HCT116 (cell line): Measurements from ENCODE around the gene DMD. TPM values are rescaled to one million over a fixed set of nuclear protein-coding genes. Genes with fewer than 3 reads are reported as not detected.

Source experiments
- ATAC-seq: fragments of 200-7000 bp; cut with Tn5 transposase; 2 replicates; pipeline ENCODE4 v1.9.1; 2020; ENCODE audit warnings: mild to moderate bottlenecking, moderate library complexity
- BruUV-seq: library from RNA; stranded (reverse); fragments of 400-500 nt; replicated peaks from 2 replicates; lab custom pipeline; 2021; lab: Mats Ljungman, UMichigan
- CTCF ChIA-PET: fragments of 300-600 bp; sonication (Branson Sonifier 250); formaldehyde crosslinking; loops from one replicate; lab custom pipeline; 2021; ENCODE audit warnings: antibody characterized with exemption; lab: Charles Lee
- POLR2A ChIA-PET: fragments of 300-600, 350-600 bp; sonication (Branson Sonifier 250); formaldehyde crosslinking; loops from one replicate; lab custom pipeline; 2021; ENCODE audit warnings: antibody characterized with exemption; lab: Charles Lee
- RAD21 ChIA-PET, 2 experiments: fragments of 300-600 bp; sonication (Branson Sonifier 250); formaldehyde crosslinking; loops; one replicate each; lab custom pipeline; 2023; ENCODE audit warnings: low total read pairs in 2 of 2; ENCODE audit not compliant: uncharacterized antibody in 2 of 2, unreplicated experiment in 2 of 2, low non-redundant PET in 1 of 2; lab: Charles Lee
- DNase-seq: peaks from one replicate; pipeline ENCODE4 v3.0.0-alpha.2; 2010; ENCODE audit warnings: low read depth, low spot score
- H2AFZ ChIP-seq: fragments of 200-600 bp; shearing (Covaris generic), sonication (generic); 2 replicates; pipeline ENCODE4 v1.6.1; 2017; ENCODE audit warnings: low read depth, mixed run types, mixed read lengths, antibody characterized with exemption, low read length; ENCODE audit not compliant: poor library complexity, severe bottlenecking
- H3K27ac ChIP-seq: 2 replicates; pipeline ENCODE4 v1.5.1; 2012; ENCODE audit warnings: low read depth, low read length
- H3K27me3 ChIP-seq: fragments of 200-600 bp; sonication (generic); 2 replicates; pipeline ENCODE4 v1.6.1; 2016; ENCODE audit warnings: mixed run types, low read length, mixed read lengths; ENCODE audit not compliant: insufficient read depth
- H3K36me3 ChIP-seq, 2 experiments: fragments of 200-500 bp in 1 of 2; fragments of 200-600 bp in 1 of 2; sonication (Bioruptor generic) in 1 of 2; sonication (generic) in 1 of 2; 2 replicates each; pipeline versions ENCODE4 v1.5.1 to v1.6.1; 2014 to 2016; ENCODE audit warnings: low read length in 2 of 2, inconsistent platforms in 1 of 2, mixed read lengths in 1 of 2, mixed run types in 1 of 2; ENCODE audit not compliant: insufficient read depth in 2 of 2, control insufficient read depth in 1 of 2
- H3K4me1 ChIP-seq, 2 experiments: fragments of 200-600 bp in 1 of 2; sonication (generic) in 1 of 2; 2 replicates each; pipeline versions ENCODE4 v1.5.1 to v1.6.1; 2012 to 2017; ENCODE audit warnings: low read length in 2 of 2, inconsistent platforms in 1 of 2, mild to moderate bottlenecking in 1 of 2, mixed read lengths in 1 of 2, mixed run types in 1 of 2, moderate library complexity in 1 of 2; ENCODE audit not compliant: insufficient read depth in 2 of 2, control insufficient read depth in 1 of 2
- H3K4me2 ChIP-seq: fragments of 200-600 bp; sonication (generic); 2 replicates; pipeline ENCODE4 v1.6.1; 2017; ENCODE audit warnings: mixed run types, low read length, mixed read lengths
- H3K4me3 ChIP-seq, 2 experiments: fragments of 200-600 bp in 1 of 2; sonication (generic) in 1 of 2; replicated peaks in 1 of 2; 2 replicates each; pipeline ENCODE4 v1.5.1; 2011 to 2016; ENCODE audit warnings: low read length in 2 of 2, control low read depth in 1 of 2, low read depth in 1 of 2, mild to moderate bottlenecking in 1 of 2, mixed read lengths in 1 of 2, mixed run types in 1 of 2
- H3K79me2 ChIP-seq: fragments of 200-600 bp; sonication (generic); 2 replicates; pipeline ENCODE4 v1.6.1; 2017; ENCODE audit warnings: mild to moderate bottlenecking, mixed run types, low read length, moderate library complexity, mixed read lengths; ENCODE audit not compliant: insufficient read depth
- H3K9ac ChIP-seq: fragments of 200-600 bp; sonication (generic); 2 replicates; pipeline ENCODE4 v1.6.1; 2016; ENCODE audit warnings: low read length, mixed read lengths
- H3K9me2 ChIP-seq: fragments of 200-600 bp; sonication (generic), shearing (Covaris generic); 2 replicates; pipeline ENCODE4 v1.6.1; 2017; ENCODE audit warnings: mixed run types, mild to moderate bottlenecking, moderate library complexity; ENCODE audit not compliant: insufficient read depth
- H3K9me3 ChIP-seq, 2 experiments: fragments of 200-500 bp in 1 of 2; fragments of 200-600 bp in 1 of 2; sonication (Bioruptor generic) in 1 of 2; sonication (generic) in 1 of 2; 2 replicates each; pipeline ENCODE4 v1.6.1; 2014 to 2017; ENCODE audit warnings: low read length in 2 of 2, mixed read lengths in 2 of 2, inconsistent platforms in 1 of 2, low read depth in 1 of 2, mild to moderate bottlenecking in 1 of 2, mixed run types in 1 of 2, moderate library complexity in 1 of 2; ENCODE audit not compliant: control insufficient read depth in 1 of 2, insufficient read depth in 1 of 2
- H4K20me1 ChIP-seq: fragments of 200-600 bp; sonication (generic), shearing (Covaris generic); 2 replicates; pipeline ENCODE4 v1.6.1; 2017; ENCODE audit warnings: mixed run types, mild to moderate bottlenecking, moderate library complexity; ENCODE audit not compliant: insufficient read depth
- ATF3 ChIP-seq: IDR thresholded peaks from 2 replicates; pipeline ENCODE4 v1.6.1; 2012
- CBX3 ChIP-seq: IDR thresholded peaks from 2 replicates; pipeline ENCODE4 v1.6.1; 2012; ENCODE audit warnings: low read depth
- CEBPB ChIP-seq: IDR thresholded peaks from 2 replicates; pipeline ENCODE4 v1.6.1; 2012; ENCODE audit warnings: low read depth
- ELF1 ChIP-seq: IDR thresholded peaks from 2 replicates; pipeline ENCODE4 v1.6.1; 2012; ENCODE audit warnings: low read depth, borderline replicate concordance
- EZH2 ChIP-seq: fragments of 200-600 bp; sonication (generic); IDR thresholded peaks from 2 replicates; pipeline ENCODE4 v1.6.1; 2017; ENCODE audit warnings: antibody characterized with exemption, mixed run types
- EZH2phosphoT487 ChIP-seq: fragments of 200-600 bp; IDR thresholded peaks from 2 replicates; pipeline ENCODE4 v1.6.1; 2018; ENCODE audit warnings: antibody characterized with exemption, borderline replicate concordance
- JUND ChIP-seq: IDR thresholded peaks from 2 replicates; pipeline ENCODE4 v1.6.1; 2012
- POLR2A ChIP-seq: IDR thresholded peaks from 2 replicates; pipeline ENCODE4 v1.7.0; 2011; ENCODE audit warnings: borderline replicate concordance; ENCODE audit not compliant: insufficient read depth, insufficient read length; ENCODE audit errors: extremely low read depth
- POLR2AphosphoS5 ChIP-seq: IDR thresholded peaks from 2 replicates; pipeline ENCODE4 v1.6.1; 2011; ENCODE audit warnings: mild to moderate bottlenecking, low read depth, low read length, moderate library complexity
- SIN3A ChIP-seq: IDR thresholded peaks from 2 replicates; pipeline ENCODE4 v1.6.1; 2012; ENCODE audit warnings: low read depth
- SP1 ChIP-seq: IDR thresholded peaks from 2 replicates; pipeline ENCODE4 v1.6.1; 2012; ENCODE audit warnings: low read depth
- SRF ChIP-seq: IDR thresholded peaks from 2 replicates; pipeline ENCODE4 v1.6.1; 2012; ENCODE audit warnings: low read depth
- TCF7L2 ChIP-seq: IDR thresholded peaks from 2 replicates; pipeline ENCODE4 v1.7.0; 2011; ENCODE audit warnings: borderline replicate concordance, inconsistent platforms; ENCODE audit not compliant: insufficient read depth, insufficient read length; ENCODE audit errors: extremely low read depth
- ZFX ChIP-seq: fragments of 450-650 bp; IDR thresholded peaks from 2 replicates; pipeline ENCODE4 v1.6.1; 2017
- intact Hi-C: fragments of 100-400 bp; cut with micrococcal nuclease; formaldehyde crosslinking; loops from 2 replicates; pipeline ENCODE4 v1.10.0; 2022
- total RNA-seq: library from RNA; stranded (reverse); gene quantifications from one replicate; pipeline ENCODE4 v1.2.1, GENCODE V29; 2021; ENCODE audit not compliant: unreplicated experiment
- TF ChIP-seq, protein P1 (sequence below), 3 experiments: fragments of 200-600 bp in 1 of 3; sonication (generic) in 1 of 3; IDR thresholded peaks in 2 of 3; conservative IDR thresholded peaks in 1 of 3; 2 replicates each; pipeline ENCODE4 v1.5.1; 2012 to 2017; ENCODE audit warnings: low read depth in 2 of 3, low read length in 2 of 3, antibody characterized with exemption in 1 of 3, borderline replicate concordance in 1 of 3, control low read depth in 1 of 3, mild to moderate bottlenecking in 1 of 3, mixed read lengths in 1 of 3, mixed run types in 1 of 3, moderate library complexity in 1 of 3; ENCODE audit not compliant: insufficient read depth in 1 of 3
- TF ChIP-seq, protein P2 (sequence below): IDR thresholded peaks from 2 replicates; pipeline ENCODE4 v1.6.1; 2012

DMD gene
- total RNA-seq, 1 experiment from 2014 or later: 0.05 TPM

GRCh38 chrX:32571579-32571978, 639.8 kb downstream of the DMD start (continued):
- TF ChIP-seq ATF3 (no peak), CBX3 (no peak)

DNA sequence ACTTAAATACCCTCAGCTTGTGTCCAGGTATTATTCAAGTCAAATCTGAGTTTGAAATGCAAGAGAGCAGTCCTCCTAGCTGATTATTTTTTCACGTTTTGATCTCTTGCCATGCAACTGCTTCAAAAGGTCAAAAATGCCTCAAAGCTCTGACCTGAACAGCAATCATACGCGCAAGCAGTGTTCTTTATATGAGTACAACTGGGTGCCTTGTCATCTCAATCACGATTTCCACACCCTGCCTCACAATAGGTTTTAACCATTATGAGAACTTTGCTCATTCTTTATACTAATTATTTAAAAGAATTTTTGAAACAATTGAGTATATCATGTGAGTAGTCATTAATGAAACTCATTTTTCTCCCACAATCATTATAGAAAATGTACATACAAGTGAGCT, 649.1 kb downstream of the DMD start:
- Histone ChIP-seq H3K9me3 (no peaks in the 10 kb centered on the region), H3K27ac (no peak overlapping the region), H3K9me2 (no peaks in the 10 kb centered on the region), H3K27me3 (no peaks in the 10 kb centered on the region), H3K9ac (no peak overlapping the region), H3K4me1 (no peaks in the 10 kb centered on the region)
- ChIA-PET CTCF (no interaction called here), POLR2A (no interaction called here), RAD21 (no interaction called here)
- BruUV-seq: no TSS peak
- DNase-seq (no peak), ATAC-seq (no peak)
- intact Hi-C loops: no loop called here
- TF ChIP-seq SRF: no peak
- no peak for TF ChIP-seq POLR2AphosphoS5
- TF ChIP-seq, protein P1, sequence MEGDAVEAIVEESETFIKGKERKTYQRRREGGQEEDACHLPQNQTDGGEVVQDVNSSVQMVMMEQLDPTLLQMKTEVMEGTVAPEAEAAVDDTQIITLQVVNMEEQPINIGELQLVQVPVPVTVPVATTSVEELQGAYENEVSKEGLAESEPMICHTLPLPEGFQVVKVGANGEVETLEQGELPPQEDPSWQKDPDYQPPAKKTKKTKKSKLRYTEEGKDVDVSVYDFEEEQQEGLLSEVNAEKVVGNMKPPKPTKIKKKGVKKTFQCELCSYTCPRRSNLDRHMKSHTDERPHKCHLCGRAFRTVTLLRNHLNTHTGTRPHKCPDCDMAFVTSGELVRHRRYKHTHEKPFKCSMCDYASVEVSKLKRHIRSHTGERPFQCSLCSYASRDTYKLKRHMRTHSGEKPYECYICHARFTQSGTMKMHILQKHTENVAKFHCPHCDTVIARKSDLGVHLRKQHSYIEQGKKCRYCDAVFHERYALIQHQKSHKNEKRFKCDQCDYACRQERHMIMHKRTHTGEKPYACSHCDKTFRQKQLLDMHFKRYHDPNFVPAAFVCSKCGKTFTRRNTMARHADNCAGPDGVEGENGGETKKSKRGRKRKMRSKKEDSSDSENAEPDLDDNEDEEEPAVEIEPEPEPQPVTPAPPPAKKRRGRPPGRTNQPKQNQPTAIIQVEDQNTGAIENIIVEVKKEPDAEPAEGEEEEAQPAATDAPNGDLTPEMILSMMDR (IDR thresholded peaks at IDR 0.05 in 2 of 3, conservative IDR thresholded peaks at IDR 0.05 in 1 of 3; ENCODE audit: borderline replicate concordance in 1 of 3, insufficient read depth in 1 of 3, low read depth in 2 of 3, low read length in 2 of 3): no peak
- no peak for TF ChIP-seq ELF1
- TF ChIP-seq JUND: no peak
- TF ChIP-seq POLR2A: no peak
- no peak for TF ChIP-seq SIN3A
- no peak for TF ChIP-seq ATF3
- TF ChIP-seq, protein P2, sequence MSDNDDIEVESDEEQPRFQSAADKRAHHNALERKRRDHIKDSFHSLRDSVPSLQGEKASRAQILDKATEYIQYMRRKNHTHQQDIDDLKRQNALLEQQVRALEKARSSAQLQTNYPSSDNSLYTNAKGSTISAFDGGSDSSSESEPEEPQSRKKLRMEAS: no peak
- TF ChIP-seq SP1: no peak
- no peak for TF ChIP-seq EZH2
- TF ChIP-seq EZH2phosphoT487: no peak
- TF ChIP-seq CEBPB: no peak
- TF ChIP-seq ZFX: no peak
- TF ChIP-seq TCF7L2: no peak
- TF ChIP-seq, all 23 proteins: peak for 0
- Histone ChIP-seq H3K79me2 (no peaks in the 10 kb centered on the region), H3K36me3 (no peaks in the 10 kb centered on the region), H4K20me1 (no peaks in the 10 kb centered on the region), H3K4me2 (no peak overlapping the region), H2AFZ (no peak overlapping the region), H3K4me3 (no peak overlapping the region)
